OCI-LY3 (cell line): ENCODE data around the gene BATF.

Source experiments
- EZH2phosphoT487 ChIP-seq: fragments of 200-600 bp; shearing (Covaris generic); IDR thresholded peaks from 2 replicates; pipeline ENCODE4 v1.6.1; 2018; ENCODE audit warnings: antibody characterized with exemption, mixed run types, low read depth
- TF ChIP-seq, protein P1 (sequence below): fragments of 200-600, 300-600 bp; sonication (generic); IDR thresholded peaks from 2 replicates; pipeline ENCODE4 v1.5.1; 2014; ENCODE audit warnings: antibody characterized with exemption, low read length, low read depth

- TF ChIP-seq, protein P1, sequence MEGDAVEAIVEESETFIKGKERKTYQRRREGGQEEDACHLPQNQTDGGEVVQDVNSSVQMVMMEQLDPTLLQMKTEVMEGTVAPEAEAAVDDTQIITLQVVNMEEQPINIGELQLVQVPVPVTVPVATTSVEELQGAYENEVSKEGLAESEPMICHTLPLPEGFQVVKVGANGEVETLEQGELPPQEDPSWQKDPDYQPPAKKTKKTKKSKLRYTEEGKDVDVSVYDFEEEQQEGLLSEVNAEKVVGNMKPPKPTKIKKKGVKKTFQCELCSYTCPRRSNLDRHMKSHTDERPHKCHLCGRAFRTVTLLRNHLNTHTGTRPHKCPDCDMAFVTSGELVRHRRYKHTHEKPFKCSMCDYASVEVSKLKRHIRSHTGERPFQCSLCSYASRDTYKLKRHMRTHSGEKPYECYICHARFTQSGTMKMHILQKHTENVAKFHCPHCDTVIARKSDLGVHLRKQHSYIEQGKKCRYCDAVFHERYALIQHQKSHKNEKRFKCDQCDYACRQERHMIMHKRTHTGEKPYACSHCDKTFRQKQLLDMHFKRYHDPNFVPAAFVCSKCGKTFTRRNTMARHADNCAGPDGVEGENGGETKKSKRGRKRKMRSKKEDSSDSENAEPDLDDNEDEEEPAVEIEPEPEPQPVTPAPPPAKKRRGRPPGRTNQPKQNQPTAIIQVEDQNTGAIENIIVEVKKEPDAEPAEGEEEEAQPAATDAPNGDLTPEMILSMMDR, result no peak
- TF ChIP-seq EZH2phosphoT487, result no peak
These were observed 42.8 kb downstream of the BATF start for GRCh38 chr14:75565056-75565455.
